22Rv1 (cell line): ENCODE measurements around the gene SLC2A9.

Experiments
- H3K27ac ChIP-seq: fragments of 450-650 bp; 2 replicates; pipeline ENCODE4 v1.5.1; 2017
- ZFX ChIP-seq: fragments of 450-650 bp; IDR thresholded peaks from 2 replicates; pipeline ENCODE4 v1.6.1; 2017; ENCODE audit warnings: antibody characterized with exemption, borderline replicate concordance
- TF ChIP-seq, protein P1 (sequence below): fragments of 450-650 bp; IDR thresholded peaks from 2 replicates; pipeline ENCODE4 v1.5.1; 2017; ENCODE audit warnings: mild to moderate bottlenecking

The SLC2A9 gene

GRCh38 chr4:9920029-9920428 lies 101.3 kb downstream of the SLC2A9 start:
- TF ChIP-seq, protein P1, sequence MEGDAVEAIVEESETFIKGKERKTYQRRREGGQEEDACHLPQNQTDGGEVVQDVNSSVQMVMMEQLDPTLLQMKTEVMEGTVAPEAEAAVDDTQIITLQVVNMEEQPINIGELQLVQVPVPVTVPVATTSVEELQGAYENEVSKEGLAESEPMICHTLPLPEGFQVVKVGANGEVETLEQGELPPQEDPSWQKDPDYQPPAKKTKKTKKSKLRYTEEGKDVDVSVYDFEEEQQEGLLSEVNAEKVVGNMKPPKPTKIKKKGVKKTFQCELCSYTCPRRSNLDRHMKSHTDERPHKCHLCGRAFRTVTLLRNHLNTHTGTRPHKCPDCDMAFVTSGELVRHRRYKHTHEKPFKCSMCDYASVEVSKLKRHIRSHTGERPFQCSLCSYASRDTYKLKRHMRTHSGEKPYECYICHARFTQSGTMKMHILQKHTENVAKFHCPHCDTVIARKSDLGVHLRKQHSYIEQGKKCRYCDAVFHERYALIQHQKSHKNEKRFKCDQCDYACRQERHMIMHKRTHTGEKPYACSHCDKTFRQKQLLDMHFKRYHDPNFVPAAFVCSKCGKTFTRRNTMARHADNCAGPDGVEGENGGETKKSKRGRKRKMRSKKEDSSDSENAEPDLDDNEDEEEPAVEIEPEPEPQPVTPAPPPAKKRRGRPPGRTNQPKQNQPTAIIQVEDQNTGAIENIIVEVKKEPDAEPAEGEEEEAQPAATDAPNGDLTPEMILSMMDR: no peak
- TF ChIP-seq ZFX: no peak
- no peak overlapping the region for H3K27ac ChIP-seq

- H3K27ac ChIP-seq: no peak overlapping the region
- no peak for TF ChIP-seq ZFX
- TF ChIP-seq, protein P1: no peak
Observed at GRCh38 chr4:9919047-9919446, 102.2 kb downstream of the SLC2A9 start.

GRCh38 chr4:9918484-9918883 lies 102.8 kb downstream of the SLC2A9 start:
- TF ChIP-seq, protein P1: no peak
- no peak for TF ChIP-seq ZFX

DNA sequence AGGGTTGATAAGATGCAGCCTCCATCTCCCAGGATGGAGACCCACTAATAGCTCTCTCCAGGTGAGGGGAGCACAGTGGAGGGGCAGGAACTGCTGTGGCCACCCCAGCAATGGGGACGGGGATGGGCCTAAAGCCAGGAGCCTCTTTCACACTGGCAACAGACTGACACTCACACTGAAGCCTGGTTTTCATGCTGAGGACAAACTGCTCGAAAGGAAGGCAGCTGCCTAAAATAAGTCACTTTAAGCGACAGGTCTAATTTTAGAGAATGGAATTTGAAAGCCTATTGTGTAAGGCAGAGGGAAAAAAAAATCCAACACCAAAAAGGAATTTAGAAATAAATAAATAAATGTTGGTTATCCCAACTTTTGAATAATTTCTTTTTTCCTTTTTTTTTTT lies 104.4 kb downstream of the SLC2A9 start:
- no peak for TF ChIP-seq ZFX
- TF ChIP-seq, protein P1: no peak
- H3K27ac ChIP-seq: no peak overlapping the region

More at GRCh38 chr4:9918484-9918883, 102.8 kb downstream of the SLC2A9 start:
- no peak overlapping the region for H3K27ac ChIP-seq

GRCh38 chr4:9916346-9916745 lies 105.0 kb downstream of the SLC2A9 start:
- no peak for TF ChIP-seq ZFX
- TF ChIP-seq, protein P1: no peak
- no peak overlapping the region for H3K27ac ChIP-seq

DNA sequence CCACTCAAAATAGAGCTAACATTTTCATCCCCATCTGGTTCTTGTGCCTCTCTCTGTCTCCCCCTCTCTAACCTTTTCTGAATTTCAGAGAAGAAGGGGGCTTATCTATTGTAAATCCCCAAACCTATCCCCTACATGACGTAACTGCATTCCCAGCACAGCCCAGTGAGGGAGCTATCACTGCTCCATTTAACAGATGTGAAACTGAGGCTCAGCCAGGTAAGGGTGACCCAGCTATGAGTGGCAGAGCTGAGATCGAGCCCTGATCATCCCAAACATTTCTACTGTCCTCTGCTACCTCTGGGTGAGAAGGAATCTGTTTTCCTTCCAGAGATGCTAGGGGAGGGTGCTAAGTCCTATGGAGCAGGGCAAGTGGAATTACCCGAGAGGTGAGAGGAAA lies 107.5 kb downstream of the SLC2A9 start:
- TF ChIP-seq, protein P1: no peak
- no peak for TF ChIP-seq ZFX

GRCh38 chr4:9906996-9907395 lies 114.3 kb downstream of the SLC2A9 start:
- no peak for TF ChIP-seq ZFX
- TF ChIP-seq, protein P1: no peak
- no peak overlapping the region for H3K27ac ChIP-seq

More for the DNA sequence above, 107.5 kb downstream of the SLC2A9 start:
- no peak overlapping the region for H3K27ac ChIP-seq
